GM23248 (cell line): Measurements from ENCODE around the gene ATP2C2. TPM values are rescaled to one million over a fixed set of nuclear protein-coding genes. Genes with fewer than 3 reads are reported as not detected.
A peak's percentile ranks its signal among the peaks of the same experiment; 100 is the strongest.
"Not testable (repeated sequence)": the region's sequence is repeated elsewhere in the genome, so short reads cannot be mapped to it uniquely, and the experiment has no call there.

Experiments used
- DNase-seq: peaks from one replicate; pipeline ENCODE4 v3.0.0-alpha.2; 2015
- H2AFZ ChIP-seq: fragments of 200-600 bp; sonication (generic); 2 replicates; pipeline ENCODE4 v1.6.1; 2016; ENCODE audit warnings: antibody characterized with exemption
- H3F3A ChIP-seq: fragments of 200-600 bp; sonication (generic); 2 replicates; pipeline ENCODE4 v1.6.1; 2016; ENCODE audit warnings: mild to moderate bottlenecking, antibody characterized with exemption, mixed run types; ENCODE audit not compliant: insufficient read depth
- H3K27ac ChIP-seq: fragments of 200-600 bp; sonication (generic); 2 replicates; pipeline ENCODE4 v1.5.1; 2016; ENCODE audit warnings: mild to moderate bottlenecking
- H3K27me3 ChIP-seq: fragments of 200-600 bp; sonication (generic); replicated peaks from 2 replicates; pipeline ENCODE4 v1.6.1; 2016; ENCODE audit warnings: mild to moderate bottlenecking; ENCODE audit not compliant: insufficient read depth
- H3K36me3 ChIP-seq: fragments of 200-600 bp; sonication (generic); 2 replicates; pipeline ENCODE4 v1.6.1; 2016; ENCODE audit warnings: low read depth, mild to moderate bottlenecking
- H3K4me1 ChIP-seq: fragments of 200-600 bp; sonication (generic); 2 replicates; pipeline ENCODE4 v1.6.1; 2016; ENCODE audit warnings: mild to moderate bottlenecking; ENCODE audit not compliant: insufficient read depth
- H3K4me2 ChIP-seq: fragments of 200-600 bp; sonication (generic); one replicate; pipeline ENCODE4 v1.6.1; 2016; ENCODE audit warnings: mild to moderate bottlenecking; ENCODE audit not compliant: unreplicated experiment
- H3K4me3 ChIP-seq: fragments of 200-600 bp; sonication (generic); 2 replicates; pipeline ENCODE4 v1.5.1; 2016; ENCODE audit warnings: mild to moderate bottlenecking
- H3K79me2 ChIP-seq: fragments of 200-600 bp; sonication (generic); 2 replicates; pipeline ENCODE4 v1.6.1; 2016; ENCODE audit warnings: mild to moderate bottlenecking; ENCODE audit not compliant: insufficient read depth
- H3K9ac ChIP-seq: fragments of 200-600 bp; sonication (generic); 2 replicates; pipeline ENCODE4 v1.6.1; 2016; ENCODE audit warnings: mild to moderate bottlenecking
- H3K9me2 ChIP-seq: fragments of 200-600 bp; sonication (generic); 2 replicates; pipeline ENCODE4 v1.6.1; 2016; ENCODE audit warnings: mixed run types, mild to moderate bottlenecking, moderate library complexity; ENCODE audit not compliant: insufficient read depth
- H3K9me3 ChIP-seq: fragments of 200-600 bp; sonication (generic); one replicate; pipeline ENCODE4 v1.6.1; 2017; ENCODE audit warnings: low read depth
- H4K20me1 ChIP-seq: fragments of 200-600 bp; sonication (generic); 2 replicates; pipeline ENCODE4 v1.6.0; 2016; ENCODE audit not compliant: insufficient read depth
- EZH2 ChIP-seq: fragments of 200-600 bp; sonication (generic); IDR thresholded peaks from 2 replicates; pipeline ENCODE4 v1.6.1; 2018; ENCODE audit warnings: antibody characterized with exemption, mild to moderate bottlenecking; ENCODE audit not compliant: insufficient read depth, poor library complexity, severe bottlenecking
- EZH2phosphoT487 ChIP-seq: fragments of 200-600 bp; sonication (generic); IDR thresholded peaks from 2 replicates; pipeline ENCODE4 v1.6.1; 2018; ENCODE audit warnings: antibody characterized with exemption, moderate library complexity, mild to moderate bottlenecking, low read depth; ENCODE audit not compliant: insufficient read depth
- WGBS, 2 experiments: methylation state at CpG; one replicate each; pipeline ENCODE4 v1.1.6; 2015 to 2017; ENCODE audit warnings: low lambda C conversion rate in 2 of 2, low coverage in 1 of 2; ENCODE audit errors: missing lambda C conversion rate in 2 of 2; 5-methylcytosine and 5-hydroxymethylcytosine counted together
- in situ Hi-C: fragments of 300-500 bp; cut with MboI; formaldehyde crosslinking; loops from 2 replicates; pipeline ENCODE4 v1.15.0; 2020
- polyA plus RNA-seq: library from polyadenylated mRNA; unstranded; fragments of >200 nt; fragmentation: Nextera tagmentation; extraction: Ambion mirVana; gene quantifications from 2 replicates; pipeline ENCODE4 v1.2.1, GENCODE V29; 2016
- total RNA-seq: library from RNA; depleted of rRNA; stranded (reverse); fragments of >200 nt; shearing (Covaris generic); gene quantifications from 2 replicates; pipeline ENCODE4 v1.2.3, GENCODE V29; 2014

ATP2C2 gene
- total and polyA plus RNA-seq, 2 experiments from 2014 or later: 0.84 TPM; not detected in 1

DNA sequence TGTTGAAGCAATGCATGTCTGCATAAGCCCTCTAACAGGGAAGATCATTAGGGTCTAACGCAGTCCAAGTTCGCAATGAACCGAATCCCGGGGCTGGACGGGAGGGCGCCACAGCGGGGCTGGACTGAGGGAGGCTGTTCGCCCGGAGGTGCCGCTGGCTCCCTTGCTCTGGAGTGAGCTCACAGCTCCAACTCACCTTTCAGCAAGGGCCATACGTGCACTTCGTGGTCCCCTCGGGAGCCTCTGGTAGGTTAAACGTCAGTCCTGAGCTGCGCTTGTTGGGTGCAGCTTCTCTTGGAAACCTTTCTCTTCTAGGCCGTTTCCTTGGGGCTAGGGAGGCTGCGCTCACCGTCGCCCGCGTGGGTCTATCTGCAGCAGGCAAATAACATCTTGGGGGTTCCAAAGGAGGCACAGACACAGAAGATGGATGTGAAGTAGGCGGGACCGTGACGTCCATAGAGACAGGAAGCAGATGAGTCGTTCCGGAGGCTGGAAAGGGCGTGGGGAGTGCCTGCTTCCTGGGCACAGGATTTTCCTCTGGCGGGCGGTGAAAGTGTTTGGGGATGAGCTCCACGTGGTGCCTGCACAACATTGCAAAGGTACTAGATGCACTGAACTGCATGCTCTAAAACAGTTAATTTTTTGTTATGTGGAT is 21.9 kb downstream of the ATP2C2 start:
- TF ChIP-seq EZH2phosphoT487 (no peak), EZH2 (no peak)
- Histone ChIP-seq H3F3A (no peaks in the 10 kb centered on the region), H3K9me2 (no peaks in the 10 kb centered on the region), H3K36me3 (no peaks in the 10 kb centered on the region), H3K9me3 (no peaks in the 10 kb centered on the region), H3K4me2 (no peak overlapping the region), H3K27me3 (peaks cover 5% of the 10 kb centered on the region), H3K4me1 (no peaks in the 10 kb centered on the region), H3K27ac (no peak overlapping the region), H2AFZ (no peak overlapping the region), H3K4me3 (no peak overlapping the region), H3K9ac (no peak overlapping the region), H3K79me2 (no peaks in the 10 kb centered on the region), H4K20me1 (no peaks in the 10 kb centered on the region)
- in situ Hi-C loops: no loop called here
- WGBS, 2 experiments: 72 to 75% methylated on average over 30 of the region's 30 CpGs
- no peak for DNase-seq

DNA sequence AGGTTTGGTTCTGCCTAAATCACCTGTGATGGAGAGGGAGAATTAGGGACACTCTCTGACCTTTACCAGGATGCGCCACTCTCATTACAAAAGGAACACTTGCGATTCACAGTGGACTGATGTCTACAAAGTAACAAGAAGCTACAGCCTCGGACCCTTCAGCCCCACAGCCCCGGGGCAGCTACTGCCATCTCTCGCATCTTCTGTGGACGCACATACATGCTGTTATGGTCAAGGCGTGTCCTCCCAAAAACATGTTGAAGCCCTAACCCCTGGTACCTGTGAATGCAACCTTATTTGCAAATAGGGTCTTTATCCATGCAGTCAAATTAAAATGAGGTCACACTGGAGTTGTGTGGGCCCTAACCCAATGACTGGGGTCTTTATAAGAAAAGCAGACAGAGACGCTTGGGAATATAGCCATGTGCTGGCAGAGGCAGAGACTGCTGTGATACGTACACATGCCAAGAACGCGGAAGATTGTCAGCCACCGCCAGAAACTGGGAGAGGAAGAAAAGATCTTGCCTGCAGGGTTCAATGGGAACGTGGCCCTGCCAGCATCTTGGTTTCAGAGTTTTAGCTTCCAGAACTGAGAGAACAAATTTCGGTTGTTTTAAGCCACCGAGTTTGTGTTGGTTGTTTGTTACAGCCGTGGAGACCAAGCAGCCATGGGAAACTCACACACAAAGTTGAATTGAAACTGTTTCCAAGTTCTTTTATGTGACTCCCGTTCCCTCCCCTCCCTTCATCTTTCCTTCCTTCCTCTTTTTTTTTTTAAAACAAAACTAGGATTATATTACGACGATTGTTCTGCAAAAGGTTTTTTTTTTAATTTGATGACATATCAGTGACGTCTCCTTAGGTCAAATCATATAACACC is 23.1 kb downstream of the ATP2C2 start:
- no peak overlapping the region for H3K27ac ChIP-seq
- H2AFZ ChIP-seq: peak overlapping the region; percentile 58; the same call in 1 of the 2 replicates
- no peaks in the 10 kb centered on the region for H3K36me3 ChIP-seq
- whole genome bisulfite sequencing, 2 experiments: 32% methylated on average over 20 of the region's 20 CpGs
- DNase-seq: peak; percentile 40
- H3K9me3 ChIP-seq: no peaks in the 10 kb centered on the region
- no peak overlapping the region for H3K9ac ChIP-seq
- H3K4me2 ChIP-seq: peak overlapping the region; percentile 25
- H4K20me1 ChIP-seq: no peaks in the 10 kb centered on the region
- no peaks in the 10 kb centered on the region for H3F3A ChIP-seq
- no peaks in the 10 kb centered on the region for H3K79me2 ChIP-seq
- H3K4me1 ChIP-seq: no peaks in the 10 kb centered on the region
- peak overlapping the region; percentile 16 for H3K4me3 ChIP-seq
- TF ChIP-seq EZH2 (no peak), EZH2phosphoT487 (no peak)
- in situ Hi-C loops: no loop called here
- H3K9me2 ChIP-seq: no peaks in the 10 kb centered on the region
- H3K27me3 ChIP-seq: peaks cover 13% of the 10 kb centered on the region

DNA sequence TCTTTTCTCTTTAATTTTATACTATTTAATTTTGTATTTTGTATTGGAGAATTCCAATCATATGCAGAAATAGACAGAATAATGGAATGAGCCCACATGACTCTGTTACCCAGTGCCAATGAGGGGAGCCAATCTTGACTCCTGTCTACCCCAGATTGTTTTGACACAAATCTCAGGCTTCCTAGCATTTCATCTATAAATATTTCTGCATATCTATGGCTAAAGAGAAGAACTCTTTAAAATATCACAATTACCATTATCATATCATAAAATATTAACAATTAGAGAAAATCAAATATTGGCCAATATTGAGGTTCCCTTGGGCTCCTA is 23.7 kb downstream of the ATP2C2 start:
- H3K4me3 ChIP-seq: no peak overlapping the region; the same call in 1 of the 2 replicates
- in situ Hi-C loops: no loop called here
- no peak overlapping the region for H3K9ac ChIP-seq
- no peaks in the 10 kb centered on the region for H3K36me3 ChIP-seq
- no peak for DNase-seq
- H3K4me1 ChIP-seq: no peaks in the 10 kb centered on the region
- H2AFZ ChIP-seq: no peak overlapping the region
- H3K27me3 ChIP-seq: peaks cover 13% of the 10 kb centered on the region
- H3K9me3 ChIP-seq: no peaks in the 10 kb centered on the region
- no peaks in the 10 kb centered on the region for H3K79me2 ChIP-seq
- H3K4me2 ChIP-seq: no peak overlapping the region
- H3K27ac ChIP-seq: no peak overlapping the region
- H3F3A ChIP-seq: no peaks in the 10 kb centered on the region
- no peaks in the 10 kb centered on the region for H3K9me2 ChIP-seq
- TF ChIP-seq EZH2: no peak
- no peak for TF ChIP-seq EZH2phosphoT487
- H4K20me1 ChIP-seq: no peaks in the 10 kb centered on the region

DNA sequence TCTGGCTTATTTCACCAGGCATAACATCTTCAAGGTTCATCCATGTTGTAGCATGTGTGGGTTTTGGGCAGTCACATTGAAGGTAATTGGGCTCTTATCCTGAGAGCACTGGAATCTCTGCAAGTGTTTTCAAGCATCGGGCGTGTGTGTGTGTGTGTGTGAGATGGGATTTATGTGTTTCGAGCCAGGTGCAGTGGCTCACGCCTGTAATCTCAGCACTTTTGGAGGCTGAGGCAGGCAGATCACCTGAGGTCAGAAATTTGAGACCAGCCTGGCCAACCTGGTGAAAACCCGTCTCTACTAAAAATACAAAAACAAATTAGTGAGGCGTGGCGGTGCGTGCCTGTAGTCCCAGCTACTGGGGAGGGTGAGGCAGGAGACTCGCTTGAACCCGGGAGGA is 27.7 kb downstream of the ATP2C2 start:
- H3K4me1 ChIP-seq, H2AFZ ChIP-seq, H3K79me2 ChIP-seq, H3K9me2 ChIP-seq, in situ Hi-C loops, H4K20me1 ChIP-seq, H3K9ac ChIP-seq, H3K4me3 ChIP-seq, H3K9me3 ChIP-seq, DNase-seq, H3K27ac ChIP-seq, H3K36me3 ChIP-seq, H3F3A ChIP-seq, H3K4me2 ChIP-seq: not testable (repeated sequence)
- H3K27me3 ChIP-seq: peaks cover 28% of the 10 kb centered on the region
- WGBS, 2 experiments: 53 to 60% methylated on average over 10 of the region's 10 CpGs
